Measurements from ENCODE around the gene ERBB4.

Gene ERBB4

GRCh38 chr2:211900518-211900917 lies 638.1 kb downstream of the ERBB4 start:
- DNase-seq (ENCODE audit: low spot score) = no peak

- DNase-seq (ENCODE audit: low spot score) = no peak
Observed at GRCh38 chr2:211900000-211900399, 638.6 kb downstream of the ERBB4 start.

GRCh38 chr2:211898702-211899101 lies 639.9 kb downstream of the ERBB4 start:
- DNase-seq (ENCODE audit: low spot score) = no peak

- no peak for DNase-seq (ENCODE audit: low spot score)
Observed at GRCh38 chr2:211881449-211881848, 657.2 kb downstream of the ERBB4 start.

- DNase-seq (ENCODE audit: low spot score) = no peak
Observed at GRCh38 chr2:211879323-211879722, 659.3 kb downstream of the ERBB4 start.

- no peak for DNase-seq (ENCODE audit: low spot score)
Observed at GRCh38 chr2:211877061-211877460, 661.5 kb downstream of the ERBB4 start.

- no peak for DNase-seq (ENCODE audit: low spot score)
Observed at GRCh38 chr2:211875488-211875887, 663.1 kb downstream of the ERBB4 start.

- no peak for DNase-seq (ENCODE audit: low spot score)
Observed at GRCh38 chr2:211868996-211869533, 669.5 kb downstream of the ERBB4 start.

- no peak for DNase-seq (ENCODE audit: low spot score)
Observed at GRCh38 chr2:211867845-211868451, 670.7 kb downstream of the ERBB4 start.

GRCh38 chr2:211864328-211864727 lies 674.3 kb downstream of the ERBB4 start:
- DNase-seq (ENCODE audit: low spot score) = no peak

GRCh38 chr2:211860224-211860623 lies 678.4 kb downstream of the ERBB4 start:
- no peak for DNase-seq (ENCODE audit: low spot score)

GRCh38 chr2:211854832-211855231 lies 683.8 kb downstream of the ERBB4 start:
- no peak for DNase-seq (ENCODE audit: low spot score)

- no peak for DNase-seq (ENCODE audit: low spot score)
Observed at GRCh38 chr2:211846714-211847113, 691.9 kb downstream of the ERBB4 start.

GRCh38 chr2:211846036-211846400 lies 692.6 kb downstream of the ERBB4 start:
- no peak for DNase-seq (ENCODE audit: low spot score)

GRCh38 chr2:211845338-211846035 lies 693.1 kb downstream of the ERBB4 start:
- no peak for DNase-seq (ENCODE audit: low spot score)

GRCh38 chr2:211837706-211838105 lies 700.9 kb downstream of the ERBB4 start:
- no peak for DNase-seq (ENCODE audit: low spot score)

GRCh38 chr2:211837206-211837605 lies 701.4 kb downstream of the ERBB4 start:
- DNase-seq (ENCODE audit: low spot score) = no peak

GRCh38 chr2:211836409-211836808 lies 702.2 kb downstream of the ERBB4 start:
- DNase-seq (ENCODE audit: low spot score) = no peak

- DNase-seq (ENCODE audit: low spot score) = no peak
Observed at GRCh38 chr2:211835695-211836094, 702.9 kb downstream of the ERBB4 start.

- no peak for DNase-seq (ENCODE audit: low spot score)
Observed at GRCh38 chr2:211833582-211834279, 704.9 kb downstream of the ERBB4 start.

- no peak for DNase-seq (ENCODE audit: low spot score)
Observed at GRCh38 chr2:211829725-211830124, 708.9 kb downstream of the ERBB4 start.

- DNase-seq (ENCODE audit: low spot score) = no peak
Observed at GRCh38 chr2:211823886-211824479, 714.6 kb downstream of the ERBB4 start.

Measured in CD4-positive, alpha-beta T cell treated with Interleukin-2 at 100 ng/mL for 4 hours (primary cell).